HCT116 (cell line): ENCODE measurements around the gene LMTK3. TPM values are rescaled to one million over a fixed set of nuclear protein-coding genes. Genes with fewer than 3 reads are reported as not detected.

Experiments used
- ATAC-seq: fragments of 200-7000 bp; cut with Tn5 transposase; 2 replicates; pipeline ENCODE4 v1.9.1; 2020; ENCODE audit warnings: mild to moderate bottlenecking, moderate library complexity
- BruUV-seq: library from RNA; stranded (reverse); fragments of 400-500 nt; replicated peaks from 2 replicates; lab custom pipeline; 2021; lab: Mats Ljungman, UMichigan
- CTCF ChIA-PET: fragments of 300-600 bp; sonication (Branson Sonifier 250); formaldehyde crosslinking; loops from one replicate; lab custom pipeline; 2021; ENCODE audit warnings: antibody characterized with exemption; lab: Charles Lee
- POLR2A ChIA-PET: fragments of 300-600, 350-600 bp; sonication (Branson Sonifier 250); formaldehyde crosslinking; loops from one replicate; lab custom pipeline; 2021; ENCODE audit warnings: antibody characterized with exemption; lab: Charles Lee
- RAD21 ChIA-PET, 2 experiments: fragments of 300-600 bp; sonication (Branson Sonifier 250); formaldehyde crosslinking; loops; one replicate each; lab custom pipeline; 2023; ENCODE audit warnings: low total read pairs in 2 of 2; ENCODE audit not compliant: uncharacterized antibody in 2 of 2, unreplicated experiment in 2 of 2, low non-redundant PET in 1 of 2; lab: Charles Lee
- DNase-seq: peaks from one replicate; pipeline ENCODE4 v3.0.0-alpha.2; 2010; ENCODE audit warnings: low read depth, low spot score
- H2AFZ ChIP-seq: fragments of 200-600 bp; shearing (Covaris generic), sonication (generic); 2 replicates; pipeline ENCODE4 v1.6.1; 2017; ENCODE audit warnings: low read depth, mixed run types, mixed read lengths, antibody characterized with exemption, low read length; ENCODE audit not compliant: poor library complexity, severe bottlenecking
- H3K27ac ChIP-seq: 2 replicates; pipeline ENCODE4 v1.5.1; 2012; ENCODE audit warnings: low read depth, low read length
- H3K27me3 ChIP-seq: fragments of 200-600 bp; sonication (generic); 2 replicates; pipeline ENCODE4 v1.6.1; 2016; ENCODE audit warnings: mixed run types, low read length, mixed read lengths; ENCODE audit not compliant: insufficient read depth
- H3K36me3 ChIP-seq, 2 experiments: fragments of 200-500 bp in 1 of 2; fragments of 200-600 bp in 1 of 2; sonication (Bioruptor generic) in 1 of 2; sonication (generic) in 1 of 2; 2 replicates each; pipeline versions ENCODE4 v1.5.1 to v1.6.1; 2014 to 2016; ENCODE audit warnings: low read length in 2 of 2, inconsistent platforms in 1 of 2, mixed read lengths in 1 of 2, mixed run types in 1 of 2; ENCODE audit not compliant: insufficient read depth in 2 of 2, control insufficient read depth in 1 of 2
- H3K4me1 ChIP-seq, 2 experiments: fragments of 200-600 bp in 1 of 2; sonication (generic) in 1 of 2; 2 replicates each; pipeline versions ENCODE4 v1.5.1 to v1.6.1; 2012 to 2017; ENCODE audit warnings: low read length in 2 of 2, inconsistent platforms in 1 of 2, mild to moderate bottlenecking in 1 of 2, mixed read lengths in 1 of 2, mixed run types in 1 of 2, moderate library complexity in 1 of 2; ENCODE audit not compliant: insufficient read depth in 2 of 2, control insufficient read depth in 1 of 2
- H3K4me2 ChIP-seq: fragments of 200-600 bp; sonication (generic); 2 replicates; pipeline ENCODE4 v1.6.1; 2017; ENCODE audit warnings: mixed run types, low read length, mixed read lengths
- H3K4me3 ChIP-seq, 2 experiments: fragments of 200-600 bp in 1 of 2; sonication (generic) in 1 of 2; replicated peaks in 1 of 2; 2 replicates each; pipeline ENCODE4 v1.5.1; 2011 to 2016; ENCODE audit warnings: low read length in 2 of 2, control low read depth in 1 of 2, low read depth in 1 of 2, mild to moderate bottlenecking in 1 of 2, mixed read lengths in 1 of 2, mixed run types in 1 of 2
- H3K79me2 ChIP-seq: fragments of 200-600 bp; sonication (generic); 2 replicates; pipeline ENCODE4 v1.6.1; 2017; ENCODE audit warnings: mild to moderate bottlenecking, mixed run types, low read length, moderate library complexity, mixed read lengths; ENCODE audit not compliant: insufficient read depth
- H3K9ac ChIP-seq: fragments of 200-600 bp; sonication (generic); 2 replicates; pipeline ENCODE4 v1.6.1; 2016; ENCODE audit warnings: low read length, mixed read lengths
- H3K9me2 ChIP-seq: fragments of 200-600 bp; sonication (generic), shearing (Covaris generic); 2 replicates; pipeline ENCODE4 v1.6.1; 2017; ENCODE audit warnings: mixed run types, mild to moderate bottlenecking, moderate library complexity; ENCODE audit not compliant: insufficient read depth
- H3K9me3 ChIP-seq, 2 experiments: fragments of 200-500 bp in 1 of 2; fragments of 200-600 bp in 1 of 2; sonication (Bioruptor generic) in 1 of 2; sonication (generic) in 1 of 2; 2 replicates each; pipeline ENCODE4 v1.6.1; 2014 to 2017; ENCODE audit warnings: low read length in 2 of 2, mixed read lengths in 2 of 2, inconsistent platforms in 1 of 2, low read depth in 1 of 2, mild to moderate bottlenecking in 1 of 2, mixed run types in 1 of 2, moderate library complexity in 1 of 2; ENCODE audit not compliant: control insufficient read depth in 1 of 2, insufficient read depth in 1 of 2
- H4K20me1 ChIP-seq: fragments of 200-600 bp; sonication (generic), shearing (Covaris generic); 2 replicates; pipeline ENCODE4 v1.6.1; 2017; ENCODE audit warnings: mixed run types, mild to moderate bottlenecking, moderate library complexity; ENCODE audit not compliant: insufficient read depth
- CBX3 ChIP-seq: IDR thresholded peaks from 2 replicates; pipeline ENCODE4 v1.6.1; 2012; ENCODE audit warnings: low read depth
- ELF1 ChIP-seq: IDR thresholded peaks from 2 replicates; pipeline ENCODE4 v1.6.1; 2012; ENCODE audit warnings: low read depth, borderline replicate concordance
- POLR2A ChIP-seq: IDR thresholded peaks from 2 replicates; pipeline ENCODE4 v1.7.0; 2011; ENCODE audit warnings: borderline replicate concordance; ENCODE audit not compliant: insufficient read depth, insufficient read length; ENCODE audit errors: extremely low read depth
- POLR2AphosphoS5 ChIP-seq: IDR thresholded peaks from 2 replicates; pipeline ENCODE4 v1.6.1; 2011; ENCODE audit warnings: mild to moderate bottlenecking, low read depth, low read length, moderate library complexity
- RAD21 ChIP-seq: IDR thresholded peaks from 2 replicates; pipeline ENCODE4 v1.6.1; 2012; ENCODE audit warnings: low read depth, mild to moderate bottlenecking
- SIN3A ChIP-seq: IDR thresholded peaks from 2 replicates; pipeline ENCODE4 v1.6.1; 2012; ENCODE audit warnings: low read depth
- SP1 ChIP-seq: IDR thresholded peaks from 2 replicates; pipeline ENCODE4 v1.6.1; 2012; ENCODE audit warnings: low read depth
- ZBTB33 ChIP-seq: IDR thresholded peaks from 2 replicates; pipeline ENCODE4 v1.6.1; 2011; ENCODE audit warnings: mild to moderate bottlenecking, low read length, moderate library complexity; ENCODE audit not compliant: insufficient replicate concordance; ENCODE audit errors: extremely low read depth
- intact Hi-C: fragments of 100-400 bp; cut with micrococcal nuclease; formaldehyde crosslinking; loops from 2 replicates; pipeline ENCODE4 v1.10.0; 2022
- total RNA-seq: library from RNA; stranded (reverse); gene quantifications from one replicate; pipeline ENCODE4 v1.2.1, GENCODE V29; 2021; ENCODE audit not compliant: unreplicated experiment

LMTK3 gene
- total RNA-seq, 1 experiment from 2014 or later, result 19.9 TPM

- CTCF ChIA-PET, result interaction anchor here (1.0 to 1.9 kb wide), 2 partner anchors 49 to 130 kb away, joined by 5 to 8 read pairs; no protein-coding TSS in a partner anchor
- H3K9me2 ChIP-seq, result no peaks in the 10 kb centered on the region
- BruUV-seq, result no TSS peak
- H3K36me3 ChIP-seq, result peaks cover 12 to 21% of the 10 kb centered on the region in 2 experiments
- no peaks in the 10 kb centered on the region for H3K27me3 ChIP-seq
- intact Hi-C loops, result no loop called here
- H3K4me3 ChIP-seq, result peak overlapping the region; percentile 73 to 99; a peak in 3 of 4 replicates
- no peaks in the 10 kb centered on the region; the same call in 1 of the 2 replicates for H4K20me1 ChIP-seq
- peak overlapping the region; percentile 98; the same call in 1 of the 2 replicates for H3K9ac ChIP-seq
- TF ChIP-seq SIN3A (no peak), RAD21 (no peak), POLR2A (no peak), CBX3 (no peak), ZBTB33 (no peak), ELF1 (no peak), SP1 (no peak), POLR2AphosphoS5 (no peak)
- H3K4me1 ChIP-seq, result peaks cover 8 to 20% of the 10 kb centered on the region in 2 experiments
- H3K4me2 ChIP-seq, result peak overlapping the region; percentile 83
- POLR2A ChIA-PET, result no interaction called here
- H3K27ac ChIP-seq, result peak overlapping the region; percentile 85
- peaks cover 35% of the 10 kb centered on the region for H3K79me2 ChIP-seq
- RAD21 ChIA-PET, result no interaction called here
- no peak overlapping the region for H2AFZ ChIP-seq
- DNase-seq (no peak), ATAC-seq (no peak)
- H3K9me3 ChIP-seq, result no peaks in the 10 kb centered on the region
These were observed 67.3 kb downstream of the LMTK3 start for GRCh38 chr19:48444129-48444935.
